Activated CD4-positive, CD25-positive, alpha-beta regulatory T cell treated with anti-CD3 and anti-CD28 coated beads, Interleukin-2, amount 50 U/mL, for 16 hours (primary cell): ENCODE data around the gene LAS1L.
"Not testable (repeated sequence)": the region's sequence is repeated elsewhere in the genome, so short reads cannot be mapped to it uniquely, and the experiment has no call there.

Experiments used
- DNase-seq: peaks from one replicate; pipeline ENCODE4 v3.0.0-alpha.2; 2020; ENCODE audit warnings: low read depth, low spot score

Gene LAS1L

GRCh38 chrX:65517923-65518322 is 16.7 kb downstream of the LAS1L start:
- DNase-seq, result no peak

GRCh38 chrX:65516756-65517155 is 17.8 kb downstream of the LAS1L start:
- DNase-seq, result no peak

GRCh38 chrX:65513610-65514009 is 21.0 kb downstream of the LAS1L start:
- DNase-seq, result no peak

GRCh38 chrX:65509400-65509799 is 25.2 kb downstream of the LAS1L start:
- no peak for DNase-seq

- DNase-seq, result no peak
These were observed 25.7 kb downstream of the LAS1L start for GRCh38 chrX:65508851-65509250.

GRCh38 chrX:65502618-65503017 is 32.0 kb downstream of the LAS1L start:
- DNase-seq, result no peak

GRCh38 chrX:65493431-65493830 is 41.2 kb downstream of the LAS1L start:
- DNase-seq, result no peak

GRCh38 chrX:65491620-65492019 is 43.0 kb downstream of the LAS1L start:
- no peak for DNase-seq

GRCh38 chrX:65488495-65488894 is 46.1 kb downstream of the LAS1L start:
- no peak for DNase-seq

- DNase-seq, result no peak
These were observed 53.6 kb downstream of the LAS1L start for GRCh38 chrX:65480960-65481359.

- DNase-seq, result not testable (repeated sequence)
These were observed 55.5 kb downstream of the LAS1L start for GRCh38 chrX:65479102-65479501.

- no peak for DNase-seq
These were observed 58.0 kb downstream of the LAS1L start for GRCh38 chrX:65476564-65476963.

GRCh38 chrX:65463550-65463949 is 71.0 kb downstream of the LAS1L start:
- DNase-seq, result no peak
